HepG2 (cell line): ENCODE results near the gene SFXN5. TPM values are rescaled to one million over a fixed set of nuclear protein-coding genes. Genes with fewer than 3 reads are reported as not detected.

Experiments used
- ATAC-seq: fragments of 200-7000 bp; cut with Tn5 transposase; 3 replicates; pipeline ENCODE4 v1.9.1; 2020; ENCODE audit warnings: mild to moderate bottlenecking, moderate library complexity
- BruUV-seq: library from RNA; stranded (reverse); fragments of 400-500 nt; replicated peaks from 2 replicates; lab custom pipeline; 2021; lab: Mats Ljungman, UMichigan
- CTCF ChIA-PET: fragments of 300-600 bp; formaldehyde crosslinking; extraction: SDS; loops from one replicate; lab custom pipeline; 2021; ENCODE audit warnings: low total read pairs, inconsistent platforms, low intra/inter-chr PET ratio; lab: Yijun Ruan, JAX
- POLR2A ChIA-PET: fragments of 350-600 bp; sonication (Branson Sonifier 250); formaldehyde crosslinking; loops from one replicate; lab custom pipeline; 2020; ENCODE audit warnings: antibody characterized with exemption, inconsistent platforms; lab: Yijun Ruan, JAX
- DNase-seq: peaks from one replicate; pipeline ENCODE4 v3.0.0-alpha.2; 2015; ENCODE audit warnings: low spot score
- FAIRE-seq: peaks from 3 replicates; lab custom pipeline; 2011; peaks lifted over from hg19 to GRCh38; lab: Jason Lieb, UNC
- H2AFZ ChIP-seq: one replicate; pipeline ENCODE4 v1.6.1; 2011; ENCODE audit warnings: low read length, inconsistent platforms
- H3K27ac ChIP-seq: fragments of 300-600 bp; 3 replicates; pipeline ENCODE4 v1.8.0; 2011; ENCODE audit warnings: mixed run types, mild to moderate bottlenecking, mixed read lengths, low read length, inconsistent platforms; ENCODE audit not compliant: insufficient read depth; ENCODE audit errors: extremely low read length
- H3K27me3 ChIP-seq, 2 experiments: fragments of 200-600 bp in 1 of 2; 2 replicates in 1 of 2; 3 replicates in 1 of 2; pipeline versions ENCODE4 v1.6.0 to v1.8.0; 2011; ENCODE audit warnings: low read length in 2 of 2, mild to moderate bottlenecking in 2 of 2, moderate library complexity in 2 of 2, inconsistent platforms in 1 of 2; ENCODE audit not compliant: insufficient read depth in 2 of 2, control insufficient read depth in 1 of 2
- H3K36me3 ChIP-seq, 2 experiments: fragments of 200-600 bp in 1 of 2; replicated peaks in 1 of 2; 2 replicates in 1 of 2; 3 replicates in 1 of 2; pipeline versions ENCODE4 v1.5.1 to v1.8.0; 2011; ENCODE audit warnings: low read length in 2 of 2, inconsistent platforms in 1 of 2; ENCODE audit not compliant: insufficient read depth in 2 of 2, control insufficient read depth in 1 of 2
- H3K4me1 ChIP-seq: 2 replicates; pipeline ENCODE4 v1.5.1; 2012; ENCODE audit warnings: low read length, inconsistent platforms; ENCODE audit not compliant: insufficient read depth
- H3K4me2 ChIP-seq: 2 replicates; pipeline ENCODE4 v1.6.0; 2011; ENCODE audit warnings: low read depth, low read length, inconsistent platforms
- H3K4me3 ChIP-seq, 3 experiments: fragments of 200-600 bp in 1 of 3; sonication (generic), shearing (Covaris generic) in 1 of 3; replicated peaks in 1 of 3; 2 replicates each; pipeline ENCODE4 v1.5.1; 2011 to 2016; ENCODE audit warnings: low read length in 3 of 3, inconsistent platforms in 2 of 3, low read depth in 2 of 3, mild to moderate bottlenecking in 2 of 3, control low read depth in 1 of 3, mixed read lengths in 1 of 3; ENCODE audit not compliant: insufficient read depth in 1 of 3
- H3K79me2 ChIP-seq: one replicate; pipeline ENCODE4 v1.6.1; 2011; ENCODE audit warnings: low read length, inconsistent platforms; ENCODE audit not compliant: insufficient read depth
- H3K9ac ChIP-seq: 2 replicates; pipeline ENCODE4 v1.6.0; 2011; ENCODE audit warnings: mild to moderate bottlenecking, low read depth, low read length, inconsistent platforms; ENCODE audit not compliant: insufficient read depth
- H3K9me3 ChIP-seq: 2 replicates; pipeline ENCODE4 v1.5.1; 2012; ENCODE audit warnings: mild to moderate bottlenecking, low read length
- H4K20me1 ChIP-seq: 2 replicates; pipeline ENCODE4 v1.6.0; 2011; ENCODE audit warnings: inconsistent platforms, mild to moderate bottlenecking, low read length, moderate library complexity; ENCODE audit not compliant: insufficient read depth
- DMAP1 ChIP-seq: IDR thresholded peaks from 2 replicates; pipeline ENCODE4 v1.6.1; 2016
- HDAC1 ChIP-seq: sonication (generic); formaldehyde crosslinking; IDR thresholded peaks from 2 replicates; pipeline ENCODE4 v1.5.1; 2020; ENCODE audit warnings: mild to moderate bottlenecking, missing genetic modification reagents
- HOXA5 ChIP-seq: sonication (generic); formaldehyde crosslinking; IDR thresholded peaks from 2 replicates; pipeline ENCODE4 v1.4.0; 2020; ENCODE audit warnings: missing genetic modification reagents
- KDM2A ChIP-seq: sonication (generic); formaldehyde crosslinking; IDR thresholded peaks from 2 replicates; pipeline ENCODE4 v1.4.0; 2020; ENCODE audit warnings: low read depth, missing genetic modification reagents, borderline replicate concordance
- KDM4B ChIP-seq: sonication (generic); formaldehyde crosslinking; IDR thresholded peaks from 2 replicates; pipeline ENCODE4 v1.4.0; 2020; ENCODE audit warnings: missing genetic modification reagents
- RAD21 ChIP-seq: fragments of 450-650 bp; formaldehyde crosslinking; IDR thresholded peaks from 2 replicates; pipeline ENCODE4 v1.5.0; 2020; ENCODE audit warnings: mild to moderate bottlenecking
- SALL2 ChIP-seq: sonication (generic); formaldehyde crosslinking; IDR thresholded peaks from 2 replicates; pipeline ENCODE4 v1.8.1; 2023; ENCODE audit warnings: mild to moderate bottlenecking, missing genetic modification reagents, inconsistent platforms
- SMAD1 ChIP-seq: sonication (generic); formaldehyde crosslinking; IDR thresholded peaks from 2 replicates; pipeline ENCODE4 v1.4.0; 2020; ENCODE audit warnings: missing genetic modification reagents, low read depth, mild to moderate bottlenecking, borderline replicate concordance
- SMARCC2 ChIP-seq: fragments of 450-650 bp; IDR thresholded peaks from 2 replicates; pipeline ENCODE4 v1.6.1; 2017; ENCODE audit warnings: antibody characterized with exemption, mild to moderate bottlenecking
- TBL1XR1 ChIP-seq: fragments of 150-350 bp; IDR thresholded peaks from 2 replicates; pipeline ENCODE4 v1.6.1; 2014; ENCODE audit warnings: borderline replicate concordance, low read length; ENCODE audit not compliant: partially characterized antibody
- XRCC5 ChIP-seq: fragments of 200-400 bp; formaldehyde crosslinking; optimal IDR thresholded peaks from 2 replicates; pipeline ENCODE3; 2017; ENCODE audit warnings: mild to moderate bottlenecking, low read length
- ZFP36L1 ChIP-seq: sonication (generic); formaldehyde crosslinking; IDR thresholded peaks from 2 replicates; pipeline ENCODE4 v1.8.0; 2022; ENCODE audit warnings: mild to moderate bottlenecking, missing genetic modification reagents, moderate library complexity
- ZMYM3 ChIP-seq: sonication (generic); formaldehyde crosslinking; IDR thresholded peaks from 2 replicates; pipeline ENCODE4 v1.5.1; 2020; ENCODE audit warnings: mild to moderate bottlenecking, missing genetic modification reagents
- ZNF629 ChIP-seq: sonication (generic); formaldehyde crosslinking; conservative IDR thresholded peaks from 2 replicates; pipeline ENCODE4 v1.5.0; 2020; ENCODE audit warnings: missing genetic modification reagents
- ZNF747 ChIP-seq: sonication (generic); formaldehyde crosslinking; IDR thresholded peaks from 2 replicates; pipeline ENCODE4 v1.8.1; 2023; ENCODE audit warnings: missing genetic modification reagents, mild to moderate bottlenecking, borderline replicate concordance
- WGBS: methylation state at CpG from one replicate; pipeline ENCODE4 v1.1.6; 2017; ENCODE audit warnings: low lambda C conversion rate; 5-methylcytosine and 5-hydroxymethylcytosine counted together
- in situ Hi-C: cut with HindIII; loops from 2 replicates; pipeline ENCODE4 v1.10.0; 2017; ENCODE audit warnings: low pct_unique_long_range_greater_than_20kb; ENCODE audit not compliant: extremely low pct_ligation_motif_present
- intact Hi-C: fragments of 100-400 bp; cut with micrococcal nuclease; formaldehyde crosslinking; loops from one replicate; pipeline ENCODE4 v1.10.0; 2022; ENCODE audit not compliant: unreplicated experiment
- polyA plus RNA-seq, 8 experiments: library from polyadenylated mRNA; depleted of rRNA in 3 of 8; stranded (reverse) in 7 of 8; unstranded in 1 of 8; fragments of >200 nt; fragmentation: Illumina TruSeq in 4 of 8; extraction: Trizol in 4 of 8; gene quantifications; 2 replicates each; pipeline versions ENCODE4 v1.2.1 to v1.2.3, GENCODE V29; 2011 to 2016; ENCODE audit warnings: low read depth in 4 of 8, missing spikeins in 1 of 8, mixed read lengths in 1 of 8; ENCODE audit not compliant: insufficient read depth in 1 of 8
- total RNA-seq, 5 experiments: library from RNA; depleted of rRNA; stranded (reverse); fragments of >200 nt; fragmentation: Illumina TruSeq; extraction: Trizol; gene quantifications; 2 replicates each; pipeline ENCODE4 v1.2.3, GENCODE V29; 2016; ENCODE audit warnings: low read depth in 1 of 5
- TF ChIP-seq, protein P1 (sequence below): sonication (generic); formaldehyde crosslinking; IDR thresholded peaks from 2 replicates; pipeline ENCODE4 v1.5.0; 2020; ENCODE audit warnings: mild to moderate bottlenecking, missing genetic modification reagents, borderline replicate concordance
- TF ChIP-seq, protein P2 (sequence below): sonication (generic); formaldehyde crosslinking; IDR thresholded peaks from 2 replicates; pipeline ENCODE4 v1.8.1; 2022; ENCODE audit warnings: mild to moderate bottlenecking, missing genetic modification reagents

Gene SFXN5
- total and polyA plus RNA-seq, 2 of the 13 experiments (the other 11 are each of a cell fraction or from before 2014, with no cell fraction given) = 34.9 to 37.4 TPM

DNA sequence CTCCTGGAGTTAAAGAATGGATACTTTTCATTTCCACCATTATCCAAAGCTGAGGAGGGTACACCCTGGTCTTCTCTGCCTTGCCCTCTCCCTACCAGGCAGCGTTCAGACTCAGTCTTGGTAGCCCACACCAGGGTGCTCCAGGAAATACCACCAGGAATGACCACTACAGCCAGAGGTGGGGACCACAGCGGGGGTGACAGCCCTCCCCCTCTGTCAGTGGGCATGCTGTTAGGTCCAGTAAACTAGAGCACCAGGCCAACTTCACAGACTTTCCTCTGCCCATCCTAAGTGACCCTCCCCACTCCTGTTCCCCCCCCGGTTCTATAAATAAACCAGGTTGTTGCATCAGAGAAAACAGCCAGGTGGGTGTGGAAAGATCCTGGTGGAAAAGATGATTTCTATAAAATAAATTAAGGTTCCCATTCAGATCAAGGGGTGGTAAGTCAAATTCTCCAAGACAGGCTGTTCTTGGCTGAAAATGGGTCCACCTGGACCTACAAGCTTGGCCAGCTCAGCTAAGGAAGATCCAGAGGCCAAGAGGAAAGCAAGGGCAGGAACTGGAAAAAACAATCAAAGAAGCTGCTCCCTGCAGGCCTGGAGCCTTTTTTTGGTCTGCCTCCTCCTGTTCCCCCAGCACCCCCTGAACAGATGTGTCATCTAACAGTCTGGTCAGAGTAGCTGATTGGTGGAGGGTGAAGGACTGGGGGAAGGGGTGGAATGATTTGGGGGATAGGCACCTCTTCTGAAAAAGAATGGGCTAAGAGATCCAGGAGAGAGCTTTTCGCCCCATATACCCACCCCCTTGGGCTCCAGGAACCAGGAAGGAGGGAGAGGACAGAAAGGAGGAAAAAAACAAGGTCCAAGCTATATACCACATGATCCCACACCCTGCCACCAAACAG is 38.9 kb upstream of the SFXN5 start (continued):
- TF ChIP-seq, protein P1, sequence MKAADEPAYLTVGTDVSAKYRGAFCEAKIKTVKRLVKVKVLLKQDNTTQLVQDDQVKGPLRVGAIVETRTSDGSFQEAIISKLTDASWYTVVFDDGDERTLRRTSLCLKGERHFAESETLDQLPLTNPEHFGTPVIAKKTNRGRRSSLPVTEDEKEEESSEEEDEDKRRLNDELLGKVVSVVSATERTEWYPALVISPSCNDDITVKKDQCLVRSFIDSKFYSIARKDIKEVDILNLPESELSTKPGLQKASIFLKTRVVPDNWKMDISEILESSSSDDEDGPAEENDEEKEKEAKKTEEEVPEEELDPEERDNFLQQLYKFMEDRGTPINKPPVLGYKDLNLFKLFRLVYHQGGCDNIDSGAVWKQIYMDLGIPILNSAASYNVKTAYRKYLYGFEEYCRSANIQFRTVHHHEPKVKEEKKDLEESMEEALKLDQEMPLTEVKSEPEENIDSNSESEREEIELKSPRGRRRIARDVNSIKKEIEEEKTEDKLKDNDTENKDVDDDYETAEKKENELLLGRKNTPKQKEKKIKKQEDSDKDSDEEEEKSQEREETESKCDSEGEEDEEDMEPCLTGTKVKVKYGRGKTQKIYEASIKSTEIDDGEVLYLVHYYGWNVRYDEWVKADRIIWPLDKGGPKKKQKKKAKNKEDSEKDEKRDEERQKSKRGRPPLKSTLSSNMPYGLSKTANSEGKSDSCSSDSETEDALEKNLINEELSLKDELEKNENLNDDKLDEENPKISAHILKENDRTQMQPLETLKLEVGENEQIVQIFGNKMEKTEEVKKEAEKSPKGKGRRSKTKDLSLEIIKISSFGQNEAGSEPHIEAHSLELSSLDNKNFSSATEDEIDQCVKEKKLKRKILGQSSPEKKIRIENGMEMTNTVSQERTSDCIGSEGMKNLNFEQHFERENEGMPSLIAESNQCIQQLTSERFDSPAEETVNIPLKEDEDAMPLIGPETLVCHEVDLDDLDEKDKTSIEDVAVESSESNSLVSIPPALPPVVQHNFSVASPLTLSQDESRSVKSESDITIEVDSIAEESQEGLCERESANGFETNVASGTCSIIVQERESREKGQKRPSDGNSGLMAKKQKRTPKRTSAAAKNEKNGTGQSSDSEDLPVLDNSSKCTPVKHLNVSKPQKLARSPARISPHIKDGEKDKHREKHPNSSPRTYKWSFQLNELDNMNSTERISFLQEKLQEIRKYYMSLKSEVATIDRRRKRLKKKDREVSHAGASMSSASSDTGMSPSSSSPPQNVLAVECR (CRISPR knock-in tag) = 0 out of 2 replicates have a peak, but pooled peaks have one; percentile 27
- no peak for TF ChIP-seq DMAP1
- TF ChIP-seq ZNF747 = no peak
- TF ChIP-seq ZFP36L1 (CRISPR knock-in tag) = no peak
- no peak for TF ChIP-seq RAD21 (CRISPR knock-in tag)
- TF ChIP-seq KDM4B = no peak

DNA sequence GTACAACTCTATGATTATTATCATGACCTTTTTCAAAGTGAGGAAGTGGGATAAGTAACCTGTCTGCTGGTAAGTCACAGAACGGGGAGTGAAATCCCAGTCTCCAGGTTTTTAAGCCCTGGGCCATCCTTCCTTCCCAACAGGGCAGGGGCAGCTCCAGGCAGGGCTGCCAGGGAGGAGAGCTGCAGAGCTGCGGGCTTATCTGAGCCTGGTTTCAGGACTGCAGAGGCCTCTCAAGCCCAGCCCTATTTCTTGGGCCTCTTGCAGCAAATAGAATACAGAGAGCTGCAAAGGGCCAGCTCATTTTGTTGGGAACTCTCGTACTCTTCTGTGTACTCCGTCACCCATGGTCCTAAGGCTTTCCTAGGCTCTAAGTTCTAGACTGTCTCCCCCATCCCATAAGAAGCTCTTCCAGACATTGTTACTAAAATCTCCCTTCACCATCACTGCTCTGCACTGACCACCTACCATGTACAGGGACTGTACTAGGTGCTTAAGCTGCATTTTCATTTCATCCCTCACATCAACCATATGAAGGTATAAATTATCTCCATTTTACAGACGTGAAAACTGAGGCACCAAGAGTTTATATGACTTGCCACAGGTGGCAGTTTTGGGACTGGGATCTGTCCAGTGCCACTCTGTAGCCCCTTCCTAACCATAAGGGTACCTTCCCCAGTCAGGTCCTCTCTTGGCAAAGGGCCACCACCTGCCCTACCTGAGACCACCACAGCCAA is 38.1 kb upstream of the SFXN5 start:
- WGBS = 98% methylated on average over 5 of the region's 5 CpGs
- H3K4me2 ChIP-seq = peak overlapping the region; percentile 99; the same call in 1 of the 2 replicates
- H3K4me1 ChIP-seq = peaks cover 66% of the 10 kb centered on the region
- H3K79me2 ChIP-seq = peaks cover 59% of the 10 kb centered on the region
- H3K36me3 ChIP-seq = peaks cover 0 to 4% of the 10 kb centered on the region in 2 experiments; a peak in 3 of 5 replicates
- ChIA-PET POLR2A (no interaction called here), CTCF (no interaction called here)
- no peaks in the 10 kb centered on the region; a peak in 1 of 5 replicates for H3K27me3 ChIP-seq
- DNase-seq (no peak), ATAC-seq (no peak), FAIRE-seq (no peak)
- no peak overlapping the region for H2AFZ ChIP-seq
- H3K9me3 ChIP-seq = no peaks in the 10 kb centered on the region
- peaks cover 30% of the 10 kb centered on the region for H4K20me1 ChIP-seq
- H3K9ac ChIP-seq = no peak overlapping the region
- intact Hi-C loops (no loop called here), in situ Hi-C loops (no loop called here)
- BruUV-seq = no TSS peak
- H3K4me3 ChIP-seq = no peak overlapping the region
- H3K27ac ChIP-seq = no peak overlapping the region
- TF ChIP-seq SMAD1 (CRISPR knock-in tag) = no peak
- TF ChIP-seq HOXA5 = no peak
- TF ChIP-seq SALL2 (CRISPR knock-in tag) = no peak
- peak; percentile 71; the same call in 1 of the 2 replicates for TF ChIP-seq ZMYM3
- TF ChIP-seq, protein P2, sequence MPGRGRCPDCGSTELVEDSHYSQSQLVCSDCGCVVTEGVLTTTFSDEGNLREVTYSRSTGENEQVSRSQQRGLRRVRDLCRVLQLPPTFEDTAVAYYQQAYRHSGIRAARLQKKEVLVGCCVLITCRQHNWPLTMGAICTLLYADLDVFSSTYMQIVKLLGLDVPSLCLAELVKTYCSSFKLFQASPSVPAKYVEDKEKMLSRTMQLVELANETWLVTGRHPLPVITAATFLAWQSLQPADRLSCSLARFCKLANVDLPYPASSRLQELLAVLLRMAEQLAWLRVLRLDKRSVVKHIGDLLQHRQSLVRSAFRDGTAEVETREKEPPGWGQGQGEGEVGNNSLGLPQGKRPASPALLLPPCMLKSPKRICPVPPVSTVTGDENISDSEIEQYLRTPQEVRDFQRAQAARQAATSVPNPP (CRISPR knock-in tag) = no peak
- TF ChIP-seq SMARCC2 = no peak
- TF ChIP-seq HDAC1 = no peak
- TF ChIP-seq TBL1XR1 = no peak
- no peak for TF ChIP-seq KDM2A (CRISPR knock-in tag)
- TF ChIP-seq XRCC5 = no peak
- peak; percentile 92 for TF ChIP-seq ZNF629
